ENCODE measurements around the gene DCAF7.
A peak's percentile ranks its signal among the peaks of the same experiment; 100 is the strongest.

Gene DCAF7

GRCh38 chr17:63595132-63595531 lies 44.9 kb downstream of the DCAF7 start:
- DNase-seq, result no peak

- DNase-seq, result no peak
These were observed 46.7 kb downstream of the DCAF7 start for GRCh38 chr17:63596856-63597586.

- DNase-seq, result no peak
These were observed 48.0 kb downstream of the DCAF7 start for GRCh38 chr17:63598281-63598680.

DNA sequence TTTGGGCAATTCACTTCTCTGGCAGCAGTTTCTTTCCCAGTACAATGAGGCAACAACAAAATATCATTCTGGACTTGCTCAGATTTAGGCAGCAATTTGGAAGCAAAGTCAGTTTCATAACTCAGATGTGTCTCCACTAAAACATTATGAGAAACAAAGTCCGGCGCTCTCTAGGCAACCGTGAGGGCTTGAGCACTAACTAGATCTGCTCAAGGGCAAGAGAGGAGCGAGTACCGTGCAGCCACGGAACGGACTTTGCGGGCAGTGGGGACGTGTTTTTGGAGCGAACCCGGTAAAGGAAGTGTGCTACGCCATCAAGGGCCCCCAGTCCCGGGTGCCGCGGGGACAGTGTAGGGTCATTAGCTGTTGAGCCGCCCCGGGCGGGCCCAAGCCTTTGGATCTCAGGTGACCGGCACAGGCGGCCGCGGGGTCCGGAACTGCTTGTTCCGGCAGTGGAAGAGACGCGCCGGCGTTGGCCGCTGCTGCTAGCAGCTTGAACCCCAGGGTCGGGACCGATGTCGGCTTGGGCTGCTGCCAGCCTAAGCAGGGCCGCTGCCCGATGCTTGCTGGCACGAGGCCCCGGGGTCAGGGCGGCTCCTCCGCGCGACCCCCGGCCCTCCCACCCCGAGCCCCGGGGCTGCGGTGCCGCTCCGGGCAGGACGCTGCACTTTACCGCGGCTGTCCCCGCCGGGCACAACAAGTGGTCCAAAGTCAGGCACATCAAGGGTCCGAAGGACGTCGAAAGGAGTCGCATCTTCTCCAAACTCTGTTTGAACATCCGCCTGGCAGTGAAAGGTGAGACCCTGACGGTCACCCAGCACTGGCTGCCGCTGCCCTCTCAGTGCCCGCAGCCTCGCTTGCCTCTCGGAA lies 50.5 kb downstream of the DCAF7 start, which contains the start of gene TACO1:
TACO1 (plus strand) TSS at position 327 of the 870 bp plus-strand sequence; CDS start at position 516, 189 bp downstream.
- DNase-seq, result peak; percentile 49

DNA sequence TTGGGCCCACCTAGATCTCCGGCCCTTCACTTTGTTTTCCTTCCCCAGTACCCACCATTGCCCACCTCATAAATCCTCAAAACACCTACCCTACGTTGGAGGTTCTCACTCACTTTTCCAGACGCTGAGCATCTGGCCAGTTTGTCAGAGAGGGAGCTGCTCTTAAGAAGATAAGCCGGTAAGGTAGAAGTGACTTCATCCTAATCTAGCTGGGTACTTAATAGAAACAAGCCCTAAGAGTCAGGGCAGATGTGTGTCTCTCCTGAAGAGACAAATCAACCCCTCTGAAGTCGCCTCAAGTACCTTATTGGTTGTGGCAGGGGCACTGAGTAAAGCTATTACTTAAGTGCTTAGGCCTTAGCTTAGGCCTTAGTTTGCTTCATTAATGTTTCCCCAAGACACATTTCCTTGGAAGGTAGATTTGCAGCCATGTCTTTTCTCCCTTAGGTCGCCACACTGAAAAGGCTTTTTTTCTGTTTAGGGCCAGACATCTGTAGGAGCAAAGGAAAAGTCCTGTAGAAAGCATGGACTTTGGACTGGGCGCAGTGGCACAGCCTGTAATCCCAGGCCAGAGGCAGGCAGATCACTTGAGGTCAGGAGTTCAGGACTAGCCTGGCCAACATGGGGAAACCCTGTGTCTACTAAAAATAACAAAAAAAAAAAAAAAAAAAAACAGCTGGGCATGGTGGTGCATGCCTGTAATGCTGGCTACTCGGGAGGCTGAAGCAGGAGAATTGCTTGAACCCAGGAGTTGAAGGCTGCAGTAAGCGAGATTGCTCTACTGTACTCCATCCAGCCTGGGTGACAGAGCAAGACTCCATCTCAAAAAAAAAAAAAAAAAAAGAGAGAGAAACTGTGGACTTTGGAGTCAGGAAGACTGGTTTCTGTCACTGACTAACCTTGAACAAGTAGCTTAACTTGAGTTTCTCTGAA lies 51.4 kb downstream of the DCAF7 start:
- no peak for DNase-seq

GRCh38 chr17:63609816-63610573 lies 59.7 kb downstream of the DCAF7 start:
- no peak for DNase-seq

- no peak for DNase-seq
These were observed 60.6 kb downstream of the DCAF7 start for GRCh38 chr17:63610854-63611253.

- DNase-seq, result no peak
These were observed 61.1 kb downstream of the DCAF7 start for GRCh38 chr17:63611354-63611753.

DNA sequence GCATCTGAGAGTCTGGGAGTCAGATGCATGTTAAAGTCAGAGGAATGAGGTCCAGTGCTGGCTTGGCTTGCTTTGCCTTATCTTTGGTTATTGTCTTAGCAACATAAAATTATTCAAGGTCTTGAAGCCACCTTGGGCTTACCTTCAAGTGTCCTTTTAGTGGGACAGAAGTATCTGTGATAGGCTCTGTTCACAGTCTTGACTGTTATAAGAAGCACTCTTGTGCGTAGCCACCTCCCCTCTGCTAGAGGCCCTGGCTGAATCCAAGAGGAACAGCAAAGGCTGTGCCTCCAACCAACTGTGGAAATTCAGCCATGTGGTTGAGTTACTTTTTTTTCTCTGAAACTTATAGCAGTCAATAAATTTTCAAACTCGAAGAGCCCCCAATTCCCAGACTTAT lies 63.4 kb downstream of the DCAF7 start:
- DNase-seq, result no peak

DNA sequence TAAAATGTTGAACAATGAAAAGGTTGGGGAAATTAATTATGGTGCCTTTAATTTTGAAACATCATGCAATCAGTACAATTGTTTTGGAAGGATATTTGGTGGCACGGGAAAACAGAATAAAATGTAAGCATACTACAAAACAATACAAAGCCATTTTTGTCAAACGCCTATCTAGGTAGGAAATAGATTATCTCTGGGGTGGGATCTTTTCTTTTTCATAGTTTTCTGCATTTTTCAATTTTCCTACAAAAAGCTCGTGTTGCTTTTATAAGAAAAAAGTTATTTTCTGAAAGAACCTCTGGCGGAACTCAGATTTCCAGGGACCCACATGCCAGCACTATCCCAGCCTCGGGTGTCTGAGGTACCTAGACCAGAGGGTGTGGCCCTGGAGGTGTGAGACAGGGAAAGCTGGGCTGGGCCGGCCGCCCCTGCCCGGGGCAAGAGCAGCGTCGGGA lies 71.0 kb downstream of the DCAF7 start:
- no peak for DNase-seq

DNA sequence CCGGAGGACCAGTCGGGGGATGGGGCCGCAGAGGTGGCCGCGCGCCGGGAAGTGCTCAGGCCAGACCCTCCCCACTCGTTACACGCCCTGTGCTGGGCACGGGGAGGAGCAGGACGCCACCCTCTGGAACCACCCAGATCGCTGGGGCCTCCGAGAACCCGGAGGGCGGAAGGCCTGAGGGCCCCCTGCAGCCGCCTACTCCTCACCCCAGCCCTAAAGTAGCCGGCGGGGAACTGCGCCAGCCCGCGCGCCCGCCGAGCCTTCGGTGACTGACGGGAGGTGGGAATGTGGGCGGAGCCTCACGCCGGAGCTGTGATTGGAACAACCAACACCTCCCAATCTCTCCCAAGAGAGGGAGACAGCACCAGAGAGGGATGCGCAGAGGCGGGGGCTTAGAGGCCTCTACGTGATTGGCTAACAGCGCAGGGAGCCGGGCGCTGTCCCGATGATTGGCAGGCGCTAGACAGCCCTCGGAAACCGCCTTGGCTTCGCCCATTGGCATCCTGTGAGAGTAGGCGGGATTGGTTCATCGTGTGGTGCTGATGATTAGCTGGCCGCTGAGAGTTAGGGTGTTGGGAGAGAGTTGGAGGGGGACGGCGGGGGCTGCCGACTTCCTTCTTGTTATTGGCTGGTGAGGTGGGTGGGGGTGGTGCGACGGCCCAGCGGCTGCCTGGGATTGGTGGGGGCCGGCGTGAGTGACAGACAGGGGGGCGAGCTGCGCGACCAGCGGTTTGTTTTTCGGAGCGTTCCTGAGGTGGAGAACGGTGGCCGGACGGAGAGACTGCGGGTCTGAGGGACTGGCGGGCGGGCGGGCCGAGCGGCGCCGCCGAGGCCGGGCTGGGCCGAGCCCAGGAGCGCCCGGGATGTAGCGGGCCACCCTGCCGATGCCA lies 71.7 kb downstream of the DCAF7 start, which contains the start of gene MAP3K3:
MAP3K3 (plus strand) TSS at position 734 of the 890 bp plus-strand sequence. CDS start 343 bp downstream, outside the sequence.
- peak; percentile 99 for DNase-seq

- DNase-seq, result peak; percentile 73
These were observed 72.5 kb downstream of the DCAF7 start for GRCh38 chr17:63622574-63623390.

GRCh38 chr17:63623786-63624530 lies 73.7 kb downstream of the DCAF7 start:
- DNase-seq, result peak; percentile 20

GRCh38 chr17:63624531-63624880 lies 74.2 kb downstream of the DCAF7 start:
- DNase-seq, result no peak

DNA sequence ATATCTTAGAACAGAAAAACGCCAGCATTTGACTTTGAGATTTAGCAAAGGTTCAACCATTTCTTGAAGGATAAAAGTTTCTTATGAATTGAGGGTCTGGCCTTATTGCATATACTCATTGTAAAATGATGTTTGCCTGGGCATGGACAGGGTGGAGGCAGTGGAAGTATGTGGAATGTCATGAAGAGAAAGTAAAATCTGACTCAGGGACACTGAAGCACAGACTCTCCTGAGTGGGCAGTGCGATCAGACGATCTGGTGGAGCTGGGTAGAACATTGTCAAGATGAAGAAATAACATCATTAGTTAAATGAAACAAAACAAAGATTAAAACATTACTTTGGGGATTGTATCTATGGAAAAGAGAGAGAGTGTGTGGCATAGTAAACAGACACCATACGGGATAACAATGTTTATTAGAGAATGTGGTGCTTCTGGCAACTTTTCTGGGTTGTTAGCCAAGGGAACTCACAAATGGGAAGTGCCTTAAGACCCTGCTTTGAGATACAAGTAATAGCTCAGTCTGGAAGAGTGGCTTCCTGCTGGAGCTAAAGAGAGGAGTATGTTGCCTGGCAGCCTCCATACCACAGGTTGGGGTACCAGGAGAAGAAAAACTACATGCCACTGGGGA lies 76.4 kb downstream of the DCAF7 start:
- DNase-seq, result no peak

- no peak for DNase-seq
These were observed 79.3 kb downstream of the DCAF7 start for GRCh38 chr17:63629627-63630026.

- no peak for DNase-seq
These were observed 80.8 kb downstream of the DCAF7 start for GRCh38 chr17:63631062-63631461.

- no peak for DNase-seq
These were observed 81.3 kb downstream of the DCAF7 start for GRCh38 chr17:63631626-63632025.

DNA sequence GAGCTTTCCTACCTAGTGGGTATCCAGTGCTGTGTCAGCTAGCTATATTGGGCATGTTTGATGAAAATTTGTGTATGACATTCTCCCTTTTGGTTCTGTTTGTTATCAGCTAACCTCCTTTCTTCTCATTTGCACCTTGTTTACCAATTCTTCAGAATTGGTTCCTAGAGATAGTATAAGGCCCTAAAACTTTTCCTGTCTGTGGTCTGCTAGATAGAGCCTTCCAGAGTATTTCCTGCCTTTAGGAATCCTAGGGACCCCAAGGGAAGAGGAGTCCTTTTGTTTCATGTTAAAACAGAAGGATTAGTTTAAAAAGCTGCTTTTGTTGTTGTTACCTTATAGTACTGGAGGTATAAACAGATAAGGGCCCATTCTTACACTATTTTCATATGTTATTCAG lies 83.5 kb downstream of the DCAF7 start:
- DNase-seq, result no peak

All from GF-D8 (cell line).